H1 (cell line): ENCODE data around the gene RER1. TPM values are rescaled to one million over a fixed set of nuclear protein-coding genes. Genes with fewer than 3 reads are reported as not detected.

ENCODE experiments used
- CTCF ChIA-PET: fragments of 300-600 bp; sonication (Branson Sonifier 250); formaldehyde crosslinking; loops from one replicate; lab custom pipeline; 2021; ENCODE audit not compliant: partially characterized antibody; lab: Charles Lee
- POLR2A ChIA-PET: fragments of 300-600 bp; sonication (Branson Sonifier 250); formaldehyde crosslinking; loops from one replicate; lab custom pipeline; 2021; ENCODE audit warnings: inconsistent platforms; ENCODE audit not compliant: partially characterized antibody; lab: Charles Lee
- DNase-seq, 2 experiments: peaks; one replicate each; pipeline versions ENCODE4 v3.0.0 to v3.0.0-alpha.2; 2010 to 2022; ENCODE audit warnings: low spot score in 2 of 2, low read depth in 1 of 2, mixed read lengths in 1 of 2
- FAIRE-seq: peaks from 2 replicates; lab custom pipeline; 2011; peaks lifted over from hg19 to GRCh38; lab: Jason Lieb, UNC
- H2AFZ ChIP-seq: 2 replicates; pipeline ENCODE4 v1.8.1; 2012; ENCODE audit warnings: low read length, inconsistent platforms
- H2AK5ac ChIP-seq: 2 replicates; pipeline ENCODE4 v1.6.1; 2013; ENCODE audit warnings: low read depth, low read length
- H2BK120ac ChIP-seq: replicated peaks from 2 replicates; pipeline ENCODE3; 2013; ENCODE audit warnings: low read depth, low read length, inconsistent platforms
- H2BK12ac ChIP-seq: 2 replicates; pipeline ENCODE4 v1.6.1; 2013; ENCODE audit warnings: low read depth, low read length
- H2BK15ac ChIP-seq: 2 replicates; pipeline ENCODE4 v1.6.1; 2013; ENCODE audit warnings: low read length
- H2BK20ac ChIP-seq: 2 replicates; pipeline ENCODE4 v1.6.1; 2013; ENCODE audit warnings: low read length
- H2BK5ac ChIP-seq: 2 replicates; pipeline ENCODE4 v1.6.1; 2013; ENCODE audit warnings: low read depth, low read length
- H3K14ac ChIP-seq: 2 replicates; pipeline ENCODE4 v1.6.1; 2013; ENCODE audit warnings: inconsistent platforms; ENCODE audit not compliant: insufficient read length
- H3K18ac ChIP-seq: 2 replicates; pipeline ENCODE4 v1.6.1; 2013; ENCODE audit warnings: low read length; ENCODE audit errors: extremely low read depth
- H3K23ac ChIP-seq: 2 replicates; pipeline ENCODE4 v1.6.1; 2013; ENCODE audit warnings: inconsistent platforms; ENCODE audit not compliant: insufficient read length
- H3K23me2 ChIP-seq: 2 replicates; pipeline ENCODE4 v1.6.1; 2013; ENCODE audit warnings: low read depth, low read length
- H3K27ac ChIP-seq: 2 replicates; pipeline ENCODE4 v1.6.1; 2011; ENCODE audit warnings: low read depth, low read length, inconsistent platforms
- H3K27me3 ChIP-seq, 4 experiments: replicated peaks in 1 of 4; 1 replicate in 1 of 4; 2 replicates in 3 of 4; pipeline versions ENCODE4 v1.6.1 to v1.8.1; 2011 to 2013; ENCODE audit warnings: low read length in 3 of 4, mild to moderate bottlenecking in 3 of 4, inconsistent platforms in 2 of 4, mixed read lengths in 2 of 4, moderate library complexity in 1 of 4; ENCODE audit not compliant: control insufficient read depth in 3 of 4, insufficient read depth in 3 of 4; ENCODE audit errors: extremely low read depth in 1 of 4
- H3K36me3 ChIP-seq, 4 experiments: 2 replicates each; pipeline versions ENCODE4 v1.6.1 to v1.8.1; 2011 to 2013; ENCODE audit warnings: mild to moderate bottlenecking in 4 of 4, low read length in 3 of 4, moderate library complexity in 2 of 4, control low read depth in 1 of 4, inconsistent platforms in 1 of 4; ENCODE audit not compliant: insufficient read depth in 4 of 4, control insufficient read depth in 2 of 4
- H3K4ac ChIP-seq: replicated peaks from 2 replicates; pipeline ENCODE3; 2013; ENCODE audit warnings: low read length, low read depth, mixed read lengths, inconsistent platforms; ENCODE audit not compliant: insufficient read length
- H3K4me1 ChIP-seq, 4 experiments: replicated peaks in 1 of 4; 1 replicate in 1 of 4; 2 replicates in 3 of 4; pipeline versions ENCODE4 v1.6.1 to v1.8.1; 2011 to 2013; ENCODE audit warnings: low read length in 3 of 4, inconsistent platforms in 2 of 4, mixed read lengths in 1 of 4; ENCODE audit not compliant: insufficient read depth in 4 of 4, control insufficient read depth in 3 of 4
- H3K4me2 ChIP-seq, 2 experiments: 2 replicates each; pipeline versions ENCODE4 v1.6.1 to v1.8.1; 2011 to 2013; ENCODE audit warnings: low read depth in 2 of 2, low read length in 2 of 2, control low read depth in 1 of 2, inconsistent platforms in 1 of 2, mild to moderate bottlenecking in 1 of 2; ENCODE audit not compliant: insufficient read depth in 1 of 2
- H3K4me3 ChIP-seq, 4 experiments: fragments of 200-600, 300-600 bp in 1 of 4; sonication (generic), shearing (Covaris generic), sonication (Bioruptor Twin) in 1 of 4; 2 replicates each; pipeline versions ENCODE4 v1.5.1 to v1.8.1; 2011 to 2016; ENCODE audit warnings: low read length in 4 of 4, low read depth in 3 of 4, control low read depth in 2 of 4, inconsistent platforms in 2 of 4, mild to moderate bottlenecking in 2 of 4, mixed read lengths in 1 of 4, moderate library complexity in 1 of 4; ENCODE audit not compliant: insufficient read depth in 2 of 4; ENCODE audit errors: extremely low read depth in 1 of 4
- H3K56ac ChIP-seq: replicated peaks from 2 replicates; pipeline ENCODE3; 2013; ENCODE audit warnings: low read depth, mild to moderate bottlenecking, mixed read lengths, low read length, inconsistent platforms; ENCODE audit not compliant: insufficient read length
- H3K79me1 ChIP-seq: 2 replicates; pipeline ENCODE4 v1.6.1; 2013; ENCODE audit warnings: low read depth, low read length, control low read depth
- H3K79me2 ChIP-seq, 2 experiments: 2 replicates each; pipeline versions ENCODE4 v1.6.1 to v1.8.1; 2012 to 2013; ENCODE audit warnings: low read length in 2 of 2, mild to moderate bottlenecking in 2 of 2, inconsistent platforms in 1 of 2; ENCODE audit not compliant: insufficient read depth in 2 of 2, control insufficient read depth in 1 of 2
- H3K9ac ChIP-seq, 4 experiments: replicated peaks in 1 of 4; 1 replicate in 1 of 4; 2 replicates in 3 of 4; pipeline versions ENCODE4 v1.6.1 to v1.8.1; 2011 to 2013; ENCODE audit warnings: low read depth in 3 of 4, low read length in 3 of 4, control low read depth in 2 of 4, mild to moderate bottlenecking in 2 of 4, moderate library complexity in 2 of 4, inconsistent platforms in 1 of 4; ENCODE audit errors: extremely low read depth in 1 of 4
- H3K9me3 ChIP-seq, 2 experiments: 2 replicates each; pipeline versions ENCODE4 v1.6.1 to v1.8.1; 2012 to 2013; ENCODE audit warnings: mild to moderate bottlenecking in 2 of 2, moderate library complexity in 2 of 2, control low read depth in 1 of 2, inconsistent platforms in 1 of 2, low read depth in 1 of 2, low read length in 1 of 2, mixed read lengths in 1 of 2; ENCODE audit not compliant: insufficient read depth in 2 of 2
- H4K20me1 ChIP-seq, 2 experiments: replicated peaks in 1 of 2; 2 replicates each; pipeline versions ENCODE3 to v1.8.1; 2011 to 2013; ENCODE audit warnings: inconsistent platforms in 2 of 2, low read length in 2 of 2, mild to moderate bottlenecking in 1 of 2; ENCODE audit not compliant: insufficient read depth in 2 of 2, control insufficient read depth in 1 of 2
- H4K5ac ChIP-seq: 2 replicates; pipeline ENCODE4 v1.6.1; 2013; ENCODE audit warnings: low read length, low read depth, mixed read lengths, inconsistent platforms; ENCODE audit not compliant: insufficient read length
- H4K8ac ChIP-seq: 2 replicates; pipeline ENCODE4 v1.8.0; 2013; ENCODE audit warnings: mild to moderate bottlenecking, moderate library complexity, low read length, inconsistent platforms; ENCODE audit not compliant: insufficient read depth; ENCODE audit errors: extremely low read depth
- H4K91ac ChIP-seq: replicated peaks from 2 replicates; pipeline ENCODE3; 2013; ENCODE audit warnings: low read length, mixed read lengths, inconsistent platforms; ENCODE audit not compliant: insufficient read length
- SIN3A ChIP-seq, 2 experiments: IDR thresholded peaks in 1 of 2; conservative IDR thresholded peaks in 1 of 2; 2 replicates each; pipeline ENCODE4 v1.6.1; 2011 to 2012; ENCODE audit warnings: low read length in 2 of 2, improper control_type of control experiment in 1 of 2, low read depth in 1 of 2, mild to moderate bottlenecking in 1 of 2
- USF2 ChIP-seq: IDR thresholded peaks from 2 replicates; pipeline ENCODE4 v1.6.1; 2011; ENCODE audit warnings: low read length, improper control_type of control experiment
- WGBS, 2 experiments: shearing (Covaris generic) in 1 of 2; methylation state at CpG; one replicate each; pipeline versions ENCODE4 v1.1.6 to v1.1.7; 2013 to 2015; ENCODE audit warnings: low lambda C conversion rate in 2 of 2, mixed read lengths in 2 of 2, inconsistent platforms in 1 of 2, low coverage in 1 of 2, missing lambda C conversion rate in 1 of 2; ENCODE audit not compliant: insufficient replicate concordance in 2 of 2, insufficient coverage in 1 of 2, insufficient read length in 1 of 2; ENCODE audit errors: extremely low coverage in 1 of 2, missing lambda C conversion rate in 1 of 2; 5-methylcytosine and 5-hydroxymethylcytosine counted together
- polyA plus RNA-seq, 7 experiments: library from polyadenylated mRNA; depleted of rRNA in 3 of 7; stranded (reverse) in 5 of 7; unstranded in 2 of 7; fragments of >200 nt in 5 of 7; fragments of 200-250 nt in 2 of 7; gene quantifications; 1 replicate in 5 of 7; 2 replicates in 1 of 7; 4 replicates in 1 of 7; pipeline versions ENCODE4 v1.2.1 to v1.2.3, GENCODE V29; 2011 to 2013; ENCODE audit warnings: missing spikeins in 2 of 7, mixed read lengths in 2 of 7
- total RNA-seq: library from RNA; stranded (reverse); fragmentation: NEBNext Ultra II Directional; extraction: Animal tissue kit (Norgen Biotek cat#: 25700); gene quantifications from 2 replicates; pipeline ENCODE4 v1.2.1, GENCODE V29; 2021

Gene RER1
- total and polyA plus RNA-seq, 2 of the 8 experiments (the other 6 are each of a cell fraction or from before 2014, with no cell fraction given), result 102 to 134 TPM

- H2BK20ac ChIP-seq, result no peak overlapping the region
- H3K4me3 ChIP-seq, result no peak overlapping the region
- no peak overlapping the region for H4K91ac ChIP-seq
- H3K79me2 ChIP-seq, result no peaks in the 10 kb centered on the region
- H2BK15ac ChIP-seq, result no peak overlapping the region
- no peak overlapping the region for H3K4ac ChIP-seq
- no peak for TF ChIP-seq SIN3A (conservative IDR thresholded peaks at IDR 0.05 in 1 of 2, IDR thresholded peaks at IDR 0.05 in 1 of 2; ENCODE audit: low read depth in 1 of 2, low read length in 2 of 2)
- TF ChIP-seq USF2, result no peak
- no peaks in the 10 kb centered on the region for H3K36me3 ChIP-seq
- ChIA-PET CTCF (interaction anchor here (0.5 to 2.1 kb wide), 8 partner anchors 27 to 168 kb away, joined by 3 to 8 read pairs (median 4); no protein-coding TSS in a partner anchor), POLR2A (interaction anchor here (1.0 kb wide), 1 partner anchor 28 kb away, joined by 3 read pairs; no protein-coding TSS in a partner anchor)
- no peaks in the 10 kb centered on the region for H4K20me1 ChIP-seq
- H4K5ac ChIP-seq, result no peak overlapping the region
- H3K4me1 ChIP-seq, result no peaks in the 10 kb centered on the region
- no peak overlapping the region for H3K18ac ChIP-seq
- no peak overlapping the region for H2BK120ac ChIP-seq
- H2BK12ac ChIP-seq, result no peak overlapping the region
- H4K8ac ChIP-seq, result no peak overlapping the region
- H2AFZ ChIP-seq, result no peak overlapping the region
- no peak overlapping the region for H2AK5ac ChIP-seq
- no peak overlapping the region for H3K14ac ChIP-seq
- DNase-seq, result no peak
- no peak overlapping the region for H2BK5ac ChIP-seq
- H3K27me3 ChIP-seq, result no peaks in the 10 kb centered on the region
- no peak overlapping the region for H3K27ac ChIP-seq
- no peak overlapping the region for H3K56ac ChIP-seq
- no peak overlapping the region for H3K23ac ChIP-seq
- H3K4me2 ChIP-seq, result no peak overlapping the region
- H3K9me3 ChIP-seq, result no peaks in the 10 kb centered on the region
- FAIRE-seq, result no peak
- H3K79me1 ChIP-seq, result no peaks in the 10 kb centered on the region
- H3K9ac ChIP-seq, result no peak overlapping the region
- 88% methylated on average over 8 of the region's 8 CpGs; no CpG with 5 or more reads in 1 of the 2 experiments for WGBS, 2 experiments
- no peaks in the 10 kb centered on the region for H3K23me2 ChIP-seq
Measured at GRCh38 chr1:2351723-2352122, 39.9 kb upstream of the RER1 start.
